Endothelial cell (in vitro differentiated cells): Measurements from ENCODE around the gene PODNL1. TPM values are rescaled to one million over a fixed set of nuclear protein-coding genes. Genes with fewer than 3 reads are reported as not detected.
A peak's percentile ranks its signal among the peaks of the same experiment; 100 is the strongest.

Experiments
- DNase-seq: peaks from one replicate; pipeline ENCODE4 v3.0.0; 2021; ENCODE audit warnings: low spot score
- H3K27ac Mint-ChIP-seq: one replicate; pipeline ENCODE4 v1.8.0; 2021; ENCODE audit warnings: mixed read lengths, inconsistent platforms; ENCODE audit not compliant: unreplicated experiment
- H3K27me3 Mint-ChIP-seq: one replicate; pipeline ENCODE4 v1.8.0; 2021; ENCODE audit warnings: mild to moderate bottlenecking, moderate library complexity, mixed read lengths, inconsistent platforms; ENCODE audit not compliant: unreplicated experiment
- H3K36me3 Mint-ChIP-seq: one replicate; pipeline ENCODE4 v1.8.0; 2021; ENCODE audit warnings: mild to moderate bottlenecking, low read depth, mixed read lengths, inconsistent platforms; ENCODE audit not compliant: unreplicated experiment
- H3K4me1 Mint-ChIP-seq: one replicate; pipeline ENCODE4 v1.8.0; 2021; ENCODE audit warnings: mild to moderate bottlenecking, mixed read lengths, inconsistent platforms; ENCODE audit not compliant: unreplicated experiment
- H3K4me3 Mint-ChIP-seq: one replicate; pipeline ENCODE4 v1.8.0; 2021; ENCODE audit warnings: mild to moderate bottlenecking, mixed read lengths, inconsistent platforms; ENCODE audit not compliant: unreplicated experiment
- H3K9me3 Mint-ChIP-seq: one replicate; pipeline ENCODE4 v1.8.0; 2021; ENCODE audit warnings: mixed read lengths, inconsistent platforms; ENCODE audit not compliant: unreplicated experiment
- CTCF ChIP-seq: fragments of 200-600 bp; sonication (generic); IDR thresholded peaks from one replicate; pipeline ENCODE4 v1.5.0; 2021; ENCODE audit warnings: antibody characterized with exemption; ENCODE audit not compliant: unreplicated experiment
- total RNA-seq: library from RNA; stranded (reverse); fragmentation: NEBNext Ultra II Directional; extraction: Animal tissue kit (Norgen Biotek cat#: 25700); gene quantifications from one replicate; pipeline ENCODE4 v1.2.1, GENCODE V29; 2021; ENCODE audit not compliant: unreplicated experiment

The PODNL1 gene
- total RNA-seq, 1 donor from 2014 or later = not detected

GRCh38 chr19:13979244-13979615 lies 41.0 kb upstream of the PODNL1 start:
- H3K27me3 Mint-ChIP-seq = peaks cover 10% of the 10 kb centered on the region
- no peak overlapping the region for H3K27ac Mint-ChIP-seq
- H3K4me3 Mint-ChIP-seq = no peak overlapping the region
- H3K4me1 Mint-ChIP-seq = peaks cover 9% of the 10 kb centered on the region
- no peak for DNase-seq
- TF ChIP-seq CTCF = no peak
- peaks cover 10% of the 10 kb centered on the region for H3K36me3 Mint-ChIP-seq
- no peaks in the 10 kb centered on the region for H3K9me3 Mint-ChIP-seq

GRCh38 chr19:13978351-13979243 lies 40.4 kb upstream of the PODNL1 start:
- Mint-ChIP-seq H3K27me3 (peaks cover 11% of the 10 kb centered on the region), H3K4me3 (no peak overlapping the region), H3K27ac (no peak overlapping the region), H3K36me3 (peaks cover 14% of the 10 kb centered on the region), H3K9me3 (no peaks in the 10 kb centered on the region), H3K4me1 (peaks cover 12% of the 10 kb centered on the region)
- no peak for TF ChIP-seq CTCF
- DNase-seq = peak; percentile 87

GRCh38 chr19:13977803-13978202 lies 39.6 kb upstream of the PODNL1 start:
- H3K27me3 Mint-ChIP-seq = peaks cover 14% of the 10 kb centered on the region
- H3K36me3 Mint-ChIP-seq = peaks cover 14% of the 10 kb centered on the region
- no peak overlapping the region for H3K4me3 Mint-ChIP-seq
- no peak for DNase-seq
- H3K4me1 Mint-ChIP-seq = peaks cover 12% of the 10 kb centered on the region
- no peak overlapping the region for H3K27ac Mint-ChIP-seq
- no peak for TF ChIP-seq CTCF
- no peaks in the 10 kb centered on the region for H3K9me3 Mint-ChIP-seq

- H3K27ac Mint-ChIP-seq = no peak overlapping the region
- no peak overlapping the region for H3K4me3 Mint-ChIP-seq
- peaks cover 12% of the 10 kb centered on the region for H3K4me1 Mint-ChIP-seq
- no peaks in the 10 kb centered on the region for H3K9me3 Mint-ChIP-seq
- peaks cover 14% of the 10 kb centered on the region for H3K36me3 Mint-ChIP-seq
- no peak for TF ChIP-seq CTCF
- peaks cover 14% of the 10 kb centered on the region for H3K27me3 Mint-ChIP-seq
- no peak for DNase-seq
Observed at GRCh38 chr19:13976446-13976845, 38.2 kb upstream of the PODNL1 start.

GRCh38 chr19:13975870-13976269 lies 37.7 kb upstream of the PODNL1 start:
- H3K27me3 Mint-ChIP-seq = peaks cover 14% of the 10 kb centered on the region
- no peak for DNase-seq
- H3K9me3 Mint-ChIP-seq = no peaks in the 10 kb centered on the region
- H3K27ac Mint-ChIP-seq = no peak overlapping the region
- peaks cover 12% of the 10 kb centered on the region for H3K4me1 Mint-ChIP-seq
- H3K36me3 Mint-ChIP-seq = peaks cover 14% of the 10 kb centered on the region
- no peak for TF ChIP-seq CTCF
- H3K4me3 Mint-ChIP-seq = no peak overlapping the region
